ENCODE measurements around the gene DIDO1. TPM values are rescaled to one million over a fixed set of nuclear protein-coding genes. Genes with fewer than 3 reads are reported as not detected.

Gene DIDO1
- total and polyA plus RNA-seq, 2 donors (not counting 1 experiment from before 2014, with no cell fraction given), result 25.9 to 33.2 TPM

DNA sequence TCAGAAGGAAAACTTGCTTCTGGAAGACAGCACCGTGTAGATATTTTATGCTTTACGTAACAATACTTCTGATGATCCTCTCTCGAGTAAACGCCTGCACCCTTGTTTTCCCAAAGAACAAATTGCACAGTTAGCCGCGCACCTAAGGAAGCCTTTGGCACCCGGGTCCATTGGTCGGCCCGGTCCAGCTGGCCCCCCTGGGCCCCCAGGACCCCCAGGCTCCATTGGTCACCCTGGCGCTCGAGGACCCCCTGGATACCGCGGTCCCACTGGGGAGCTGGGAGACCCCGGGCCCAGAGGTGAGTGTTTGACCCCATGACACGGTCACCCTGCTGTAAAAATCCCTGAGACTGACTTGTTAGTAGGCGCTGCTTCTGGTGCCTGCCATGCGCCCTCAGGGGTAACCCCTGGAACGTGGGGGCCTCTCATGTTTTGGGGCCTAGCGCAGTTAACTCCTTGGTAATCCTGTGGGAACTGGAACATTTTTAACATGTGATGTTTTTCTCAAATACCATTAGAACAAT, 89.3 kb downstream of the DIDO1 start:
- Histone ChIP-seq H2AFZ (ENCODE audit: low read length) (no peak overlapping the region), H3K4me1 (ENCODE audit: control insufficient read depth, extremely low read depth, insufficient read depth, low read length) (no peaks in the 10 kb centered on the region), H3K79me2 (ENCODE audit: control insufficient read depth, insufficient read depth, low read length) (no peaks in the 10 kb centered on the region), H3K4me3 (replicated peaks in 1 of 4; ENCODE audit: control extremely low read depth in 1 of 4, insufficient read depth in 1 of 4, low read depth in 3 of 4, low read length in 4 of 4) (no peak overlapping the region), H3K27ac (ENCODE audit: insufficient read depth, low read length) (no peak overlapping the region), H3K4me2 (ENCODE audit: extremely low read depth, insufficient read depth, low read length) (no peak overlapping the region), H3K36me3 (ENCODE audit: control insufficient read depth, insufficient read depth, low read length) (no peaks in the 10 kb centered on the region), H3K27me3 (ENCODE audit: control insufficient read depth, insufficient read depth, low read length) (no peaks in the 10 kb centered on the region), H4K20me1 (ENCODE audit: control insufficient read depth, extremely low read depth, insufficient read depth, low read length) (no peaks in the 10 kb centered on the region), H3K9ac (ENCODE audit: insufficient read depth, low read length) (no peak overlapping the region), H3K9me3 (ENCODE audit: control insufficient read depth, insufficient read depth, low read depth, low read length) (no peaks in the 10 kb centered on the region)
- DNase-seq (ENCODE audit: low read depth in 2 of 2), result no peak
- TF ChIP-seq, protein P1, sequence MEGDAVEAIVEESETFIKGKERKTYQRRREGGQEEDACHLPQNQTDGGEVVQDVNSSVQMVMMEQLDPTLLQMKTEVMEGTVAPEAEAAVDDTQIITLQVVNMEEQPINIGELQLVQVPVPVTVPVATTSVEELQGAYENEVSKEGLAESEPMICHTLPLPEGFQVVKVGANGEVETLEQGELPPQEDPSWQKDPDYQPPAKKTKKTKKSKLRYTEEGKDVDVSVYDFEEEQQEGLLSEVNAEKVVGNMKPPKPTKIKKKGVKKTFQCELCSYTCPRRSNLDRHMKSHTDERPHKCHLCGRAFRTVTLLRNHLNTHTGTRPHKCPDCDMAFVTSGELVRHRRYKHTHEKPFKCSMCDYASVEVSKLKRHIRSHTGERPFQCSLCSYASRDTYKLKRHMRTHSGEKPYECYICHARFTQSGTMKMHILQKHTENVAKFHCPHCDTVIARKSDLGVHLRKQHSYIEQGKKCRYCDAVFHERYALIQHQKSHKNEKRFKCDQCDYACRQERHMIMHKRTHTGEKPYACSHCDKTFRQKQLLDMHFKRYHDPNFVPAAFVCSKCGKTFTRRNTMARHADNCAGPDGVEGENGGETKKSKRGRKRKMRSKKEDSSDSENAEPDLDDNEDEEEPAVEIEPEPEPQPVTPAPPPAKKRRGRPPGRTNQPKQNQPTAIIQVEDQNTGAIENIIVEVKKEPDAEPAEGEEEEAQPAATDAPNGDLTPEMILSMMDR (conservative IDR thresholded peaks at IDR 0.05 in 1 of 2, IDR thresholded peaks at IDR 0.05 in 1 of 2; ENCODE audit: low read depth in 1 of 2, low read length in 2 of 2), result no peak
- no peak for TF ChIP-seq EZH2 (IDR thresholded peaks at IDR 0.05; ENCODE audit: low read length, missing control alignments)

DNA sequence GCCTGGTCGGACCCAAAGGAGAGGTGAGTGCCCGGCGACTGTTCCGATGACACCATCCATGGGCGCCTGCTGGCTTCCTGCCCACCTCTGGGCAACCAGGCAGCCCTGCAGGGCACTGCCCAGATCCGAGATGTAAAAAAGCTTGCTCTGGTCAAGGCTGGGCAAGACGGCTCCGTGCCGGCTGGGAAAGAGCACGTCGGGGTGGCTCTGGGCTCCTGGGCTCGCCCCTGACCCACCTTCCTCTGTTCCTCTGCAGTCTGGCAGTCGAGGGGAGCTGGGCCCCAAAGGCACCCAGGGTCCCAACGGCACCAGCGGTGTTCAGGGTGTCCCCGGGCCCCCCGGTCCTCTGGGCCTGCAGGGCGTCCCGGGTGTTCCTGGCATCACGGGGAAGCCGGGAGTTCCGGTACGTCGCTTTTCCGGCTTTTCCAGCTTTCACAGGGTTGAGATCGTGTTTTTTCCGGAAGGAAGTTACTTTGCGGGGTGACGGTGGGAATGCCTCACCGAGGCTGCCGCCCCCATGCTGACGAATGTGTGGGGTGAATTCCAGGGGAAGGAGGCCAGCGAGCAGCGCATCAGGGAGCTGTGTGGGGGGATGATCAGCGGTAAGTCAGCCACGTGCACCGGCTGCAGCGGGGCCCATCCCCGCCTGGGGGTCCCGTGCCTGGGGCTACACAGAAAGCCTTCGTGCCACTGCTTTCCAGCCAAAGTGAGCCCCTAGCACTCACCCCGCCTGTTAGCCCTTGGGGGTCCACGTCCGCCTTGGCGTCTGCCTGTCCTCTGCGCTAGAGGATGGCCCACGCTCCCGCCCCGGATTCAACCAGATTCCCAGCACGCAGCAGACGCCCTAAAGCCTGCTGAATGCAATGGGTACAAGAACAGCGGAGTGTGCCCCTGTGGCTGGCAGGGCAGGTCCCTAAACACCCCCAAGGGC, 90.1 kb downstream of the DIDO1 start:
- Histone ChIP-seq H3K79me2 (ENCODE audit: control insufficient read depth, insufficient read depth, low read length) (no peaks in the 10 kb centered on the region), H3K4me2 (ENCODE audit: extremely low read depth, insufficient read depth, low read length) (no peak overlapping the region), H3K9me3 (ENCODE audit: control insufficient read depth, insufficient read depth, low read depth, low read length) (no peaks in the 10 kb centered on the region), H3K9ac (ENCODE audit: insufficient read depth, low read length) (no peak overlapping the region), H4K20me1 (ENCODE audit: control insufficient read depth, extremely low read depth, insufficient read depth, low read length) (no peaks in the 10 kb centered on the region), H3K27me3 (ENCODE audit: control insufficient read depth, insufficient read depth, low read length) (no peaks in the 10 kb centered on the region), H3K4me1 (ENCODE audit: control insufficient read depth, extremely low read depth, insufficient read depth, low read length) (no peaks in the 10 kb centered on the region), H2AFZ (ENCODE audit: low read length) (no peak overlapping the region), H3K4me3 (replicated peaks in 1 of 4; ENCODE audit: control extremely low read depth in 1 of 4, insufficient read depth in 1 of 4, low read depth in 3 of 4, low read length in 4 of 4) (no peak overlapping the region), H3K27ac (ENCODE audit: insufficient read depth, low read length) (no peak overlapping the region), H3K36me3 (ENCODE audit: control insufficient read depth, insufficient read depth, low read length) (no peaks in the 10 kb centered on the region)
- TF ChIP-seq, protein P1 (conservative IDR thresholded peaks at IDR 0.05 in 1 of 2, IDR thresholded peaks at IDR 0.05 in 1 of 2; ENCODE audit: low read depth in 1 of 2, low read length in 2 of 2), result no peak
- TF ChIP-seq EZH2 (IDR thresholded peaks at IDR 0.05; ENCODE audit: low read length, missing control alignments), result no peak
- peak in 1 of 2 donors; percentile 50 for DNase-seq (ENCODE audit: low read depth in 2 of 2)

DNA sequence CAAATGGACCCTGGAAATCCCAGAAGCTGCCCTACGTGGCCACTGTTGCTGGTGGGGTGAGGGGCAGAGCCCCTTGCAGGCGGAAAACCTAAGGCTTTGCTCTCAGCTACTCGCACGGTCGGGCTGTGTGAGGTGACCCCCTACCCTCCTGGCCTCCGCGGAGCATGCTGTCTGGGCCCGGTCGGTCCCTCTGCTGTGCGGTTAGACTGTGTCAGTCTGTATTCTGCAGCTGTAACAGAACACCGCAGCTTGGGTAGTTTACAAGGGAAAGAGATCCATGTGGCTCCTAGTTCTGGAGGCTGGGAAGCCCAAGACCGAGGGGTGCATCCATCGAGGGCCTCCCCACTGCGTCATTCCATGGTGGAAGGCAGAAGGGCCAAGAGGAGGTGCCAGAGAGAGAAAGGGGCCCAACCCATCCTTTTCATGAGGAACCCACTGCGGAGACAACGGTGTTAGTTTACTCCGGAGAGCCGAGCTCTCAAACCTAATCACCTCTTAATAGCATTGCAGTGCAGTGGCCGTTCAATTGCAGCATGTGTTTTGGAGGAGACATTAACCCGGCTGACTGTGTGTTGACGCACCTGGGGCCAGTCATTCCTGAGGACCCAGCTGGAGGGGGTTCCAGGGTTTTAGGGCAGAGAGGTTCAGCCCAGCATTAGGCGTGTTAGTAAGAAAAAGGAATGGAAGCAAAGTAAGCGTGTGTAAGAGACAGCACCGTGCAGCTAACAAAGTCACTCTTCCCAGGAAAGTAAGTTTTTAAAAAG, 91.2 kb downstream of the DIDO1 start:
- Histone ChIP-seq H3K4me1 (ENCODE audit: control insufficient read depth, extremely low read depth, insufficient read depth, low read length) (no peaks in the 10 kb centered on the region), H3K27ac (ENCODE audit: insufficient read depth, low read length) (no peak overlapping the region), H3K4me3 (replicated peaks in 1 of 4; ENCODE audit: control extremely low read depth in 1 of 4, insufficient read depth in 1 of 4, low read depth in 3 of 4, low read length in 4 of 4) (no peak overlapping the region), H4K20me1 (ENCODE audit: control insufficient read depth, extremely low read depth, insufficient read depth, low read length) (no peaks in the 10 kb centered on the region), H3K4me2 (ENCODE audit: extremely low read depth, insufficient read depth, low read length) (no peak overlapping the region), H3K9ac (ENCODE audit: insufficient read depth, low read length) (no peak overlapping the region), H2AFZ (ENCODE audit: low read length) (no peak overlapping the region), H3K36me3 (ENCODE audit: control insufficient read depth, insufficient read depth, low read length) (no peaks in the 10 kb centered on the region), H3K79me2 (ENCODE audit: control insufficient read depth, insufficient read depth, low read length) (no peaks in the 10 kb centered on the region), H3K27me3 (ENCODE audit: control insufficient read depth, insufficient read depth, low read length) (no peaks in the 10 kb centered on the region), H3K9me3 (ENCODE audit: control insufficient read depth, insufficient read depth, low read depth, low read length) (no peaks in the 10 kb centered on the region)
- DNase-seq (ENCODE audit: low read depth in 2 of 2), result no peak
- TF ChIP-seq, protein P1 (conservative IDR thresholded peaks at IDR 0.05 in 1 of 2, IDR thresholded peaks at IDR 0.05 in 1 of 2; ENCODE audit: low read depth in 1 of 2, low read length in 2 of 2), result no peak
- TF ChIP-seq EZH2 (IDR thresholded peaks at IDR 0.05; ENCODE audit: low read length, missing control alignments), result no peak
